Activated naive CD4-positive, alpha-beta T cell treated with anti-CD3 and anti-CD28 coated beads, Interleukin-2, amount 50 U/mL, for 72 hours (primary cell): ENCODE measurements around the gene ARHGAP42. TPM values are rescaled to one million over a fixed set of nuclear protein-coding genes. Genes with fewer than 3 reads are reported as not detected.

Experiments used
- ATAC-seq, 2 donors: fragments of 150-1000 bp; cut with Tn5 transposase; 2 replicates each; pipeline ENCODE4 v1.10.0; 2021; ENCODE audit warnings: mild to moderate bottlenecking in 2 of 2, moderate library complexity in 2 of 2
- DNase-seq, 2 donors: peaks; one replicate each; pipeline ENCODE4 v3.0.0; 2021 to 2022; ENCODE audit warnings: low spot score in 2 of 2
- H3K27ac Mint-ChIP-seq, 2 donors: one replicate each; pipeline ENCODE4 v1.8.0; 2022; ENCODE audit warnings: mild to moderate bottlenecking in 2 of 2, mixed read lengths in 2 of 2
- H3K36me3 Mint-ChIP-seq, 2 donors: one replicate each; pipeline ENCODE4 v1.8.0; 2022; ENCODE audit warnings: mixed read lengths in 2 of 2
- H3K9me3 Mint-ChIP-seq, 2 donors: one replicate each; pipeline ENCODE4 v1.8.0; 2022; ENCODE audit warnings: mixed read lengths in 2 of 2
- total RNA-seq, 2 donors: library from RNA; stranded (reverse); gene quantifications; one replicate each; pipeline ENCODE4 v1.2.3, GENCODE V29; 2022

ARHGAP42 gene
- total RNA-seq, 2 donors from 2014 or later, result 0.10 to 0.32 TPM

DNA sequence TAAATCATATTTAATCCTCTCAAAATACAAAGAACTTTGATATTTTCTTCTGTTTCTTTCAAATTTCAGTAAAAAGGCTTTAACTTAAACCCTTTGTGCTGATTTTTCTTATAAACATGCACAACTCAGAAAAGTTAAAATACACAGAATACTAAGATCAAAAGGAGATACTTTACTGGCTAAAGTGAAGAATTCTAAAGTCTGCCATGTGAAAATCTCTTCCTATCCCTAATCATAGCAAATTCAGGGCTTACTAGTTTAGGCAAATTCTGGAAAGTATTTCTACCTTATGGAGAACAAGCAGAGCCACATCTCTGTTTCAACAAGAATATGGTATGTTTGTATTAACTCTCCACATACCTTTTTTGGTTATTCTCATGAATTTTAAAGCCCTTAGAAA lies 345.9 kb downstream of the ARHGAP42 start:
- Mint-ChIP-seq H3K27ac (no peak overlapping the region), H3K36me3 (no peaks in the 10 kb centered on the region), H3K9me3 (peaks cover 4 to 5% of the 10 kb centered on the region in 2 donors)
- ATAC-seq (no peak), DNase-seq (no peak)

DNA sequence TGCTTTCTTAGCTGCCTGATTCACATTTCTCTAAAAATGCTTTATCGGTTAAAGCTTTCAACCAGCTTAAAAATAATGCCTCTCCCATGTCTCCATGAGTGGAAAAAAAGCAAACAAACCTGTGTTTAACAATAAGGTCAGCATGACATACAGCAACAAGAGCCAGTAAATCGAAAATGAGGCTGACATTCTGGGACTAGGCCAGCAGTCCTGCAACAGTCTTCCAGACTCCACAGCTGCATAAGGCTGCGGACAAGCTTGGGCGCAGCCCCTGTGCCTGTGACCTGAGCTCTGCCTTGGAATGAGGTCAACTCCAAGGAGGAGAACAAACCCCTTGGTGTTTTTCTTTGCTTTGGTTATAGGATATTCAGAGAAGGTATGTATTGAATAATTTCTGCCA lies 347.0 kb downstream of the ARHGAP42 start:
- H3K27ac Mint-ChIP-seq, result no peak overlapping the region
- ATAC-seq, result no peak

DNA sequence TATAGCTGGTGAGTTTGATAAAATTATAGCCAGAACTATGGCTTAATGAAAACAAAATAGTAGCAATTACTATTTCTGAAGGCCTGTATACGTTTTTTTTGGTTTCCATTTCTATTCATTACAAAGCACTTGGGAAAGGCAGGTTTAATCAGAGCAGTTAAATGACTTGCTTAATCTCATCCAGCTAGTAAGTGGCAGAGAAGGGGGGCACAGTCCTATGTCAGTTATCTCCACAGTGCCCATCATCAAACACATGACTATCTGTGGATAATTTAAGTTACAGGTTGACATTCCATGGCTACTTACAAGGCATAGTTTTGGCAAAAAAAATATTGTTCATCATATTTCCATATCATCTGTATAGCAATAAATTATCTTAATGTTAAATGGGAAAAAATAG lies 348.8 kb downstream of the ARHGAP42 start:
- DNase-seq, result no peak
- Mint-ChIP-seq H3K36me3 (no peaks in the 10 kb centered on the region), H3K9me3 (peaks cover under 1 to 8% of the 10 kb centered on the region in 2 donors), H3K27ac (no peak overlapping the region)
- ATAC-seq, result no peak

More for the DNA sequence above, 347.0 kb downstream of the ARHGAP42 start:
- H3K36me3 Mint-ChIP-seq, result no peaks in the 10 kb centered on the region
- no peak for DNase-seq
- H3K9me3 Mint-ChIP-seq, result peaks cover 4 to 5% of the 10 kb centered on the region in 2 donors
